GM21367 (cell line): Measurements from ENCODE around the gene NLRC3.

Experiments used
- ATAC-seq: cut with Tn5 transposase; IDR thresholded peaks from one replicate; pipeline ENCODE4 v1.9.1; 2021; ENCODE audit not compliant: unreplicated experiment

Gene NLRC3

DNA sequence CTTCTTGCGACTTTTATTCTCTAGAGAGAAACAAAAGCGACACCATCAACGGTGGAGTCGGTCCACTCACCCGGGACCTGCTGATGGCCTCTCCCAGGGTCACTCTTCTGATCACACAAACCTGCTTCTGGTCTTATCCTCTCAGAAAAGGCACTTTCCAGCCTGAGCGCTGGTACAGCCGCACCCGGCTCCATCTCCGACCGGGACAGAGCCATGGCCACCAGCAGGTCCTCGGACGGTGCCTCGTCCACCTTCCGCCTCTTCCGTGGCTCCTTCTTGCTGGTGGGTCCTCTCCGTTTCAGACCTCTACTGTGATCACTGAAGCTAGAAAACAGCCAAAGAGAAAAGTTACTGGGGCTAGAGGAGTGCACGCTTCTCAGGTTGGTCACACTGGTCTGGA lies 20.5 kb upstream of the NLRC3 start:
- ATAC-seq = no peak

DNA sequence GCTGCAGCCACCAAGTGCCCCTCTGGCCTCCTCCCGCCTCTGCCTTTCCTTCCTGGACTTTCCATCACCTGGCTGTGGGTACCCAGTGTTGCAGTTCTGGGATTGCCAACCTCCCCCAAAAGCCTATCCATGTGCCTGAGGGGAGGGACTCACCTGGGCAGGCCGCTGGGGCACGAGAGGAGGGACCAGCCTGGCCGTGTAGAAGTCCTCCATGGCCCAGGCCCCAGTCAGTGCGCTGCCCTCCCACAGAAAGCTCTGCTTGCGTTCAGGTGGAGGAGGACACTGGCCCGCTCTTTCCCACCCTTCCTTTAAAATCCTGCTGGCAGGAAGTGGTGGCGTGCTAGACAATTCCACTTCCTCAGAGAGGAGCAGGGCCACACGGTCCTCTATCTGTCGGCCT lies 20.0 kb upstream of the NLRC3 start:
- ATAC-seq = no peak

DNA sequence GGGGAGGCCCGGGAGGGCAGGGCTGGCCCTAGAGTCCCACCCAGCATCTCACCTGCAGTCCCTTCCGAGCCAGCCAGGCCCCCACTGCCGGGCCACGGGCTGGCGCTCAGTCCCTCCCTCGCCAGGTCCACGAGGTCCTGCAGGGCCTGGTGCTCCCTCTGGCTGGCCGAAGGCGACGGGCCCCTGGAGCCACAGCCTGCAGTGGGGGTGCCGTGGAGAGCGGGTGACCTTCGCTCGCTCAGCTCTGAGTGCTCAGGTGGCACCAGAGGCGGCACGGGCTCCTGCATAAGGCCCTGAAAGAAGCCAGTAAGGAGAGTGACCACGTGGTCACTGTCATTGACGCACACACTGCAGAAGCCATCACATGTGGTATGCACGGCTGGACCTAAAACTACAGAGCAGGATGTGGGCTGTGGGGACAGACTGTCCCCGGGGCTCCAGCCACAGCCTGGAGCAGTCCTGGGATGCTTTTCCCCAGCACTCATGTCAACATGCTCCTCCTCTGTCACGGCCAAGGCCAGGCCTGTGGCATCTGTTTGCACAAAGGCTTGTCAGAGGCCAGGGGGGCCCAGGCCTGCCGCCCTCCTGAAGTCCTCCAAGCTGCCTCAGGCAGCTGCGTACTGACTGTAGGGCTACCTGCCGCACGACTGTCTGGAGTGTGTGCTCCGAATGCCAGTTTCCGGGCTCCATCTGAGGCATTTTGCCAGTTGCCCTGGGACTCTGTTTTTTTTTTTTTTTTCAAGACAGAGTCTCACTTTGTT lies 19.1 kb upstream of the NLRC3 start:
- no peak for ATAC-seq

DNA sequence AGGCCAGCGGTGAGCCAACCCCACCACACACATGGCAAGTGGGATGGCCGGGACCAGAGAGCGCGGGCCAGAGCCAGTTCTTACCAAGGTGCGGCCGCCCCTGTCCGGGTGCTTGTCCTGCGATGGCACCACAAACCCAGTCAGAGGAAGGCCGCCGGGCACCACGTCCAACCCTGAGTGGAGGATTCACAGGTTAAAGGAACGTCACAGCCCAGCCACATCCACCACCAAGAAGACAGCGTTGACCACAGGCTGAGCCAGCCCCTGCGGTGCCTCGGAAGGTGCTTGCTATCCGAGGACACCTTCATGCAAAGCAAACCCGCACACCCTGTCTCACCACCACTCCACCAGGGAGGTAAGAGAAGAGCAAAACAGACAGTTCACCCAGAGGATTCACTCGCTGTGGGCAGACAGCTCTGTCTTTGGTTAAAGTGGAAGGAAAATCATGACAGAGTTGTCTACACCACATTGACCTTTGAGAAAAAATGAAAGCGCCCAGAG lies 18.4 kb upstream of the NLRC3 start:
- no peak for ATAC-seq

DNA sequence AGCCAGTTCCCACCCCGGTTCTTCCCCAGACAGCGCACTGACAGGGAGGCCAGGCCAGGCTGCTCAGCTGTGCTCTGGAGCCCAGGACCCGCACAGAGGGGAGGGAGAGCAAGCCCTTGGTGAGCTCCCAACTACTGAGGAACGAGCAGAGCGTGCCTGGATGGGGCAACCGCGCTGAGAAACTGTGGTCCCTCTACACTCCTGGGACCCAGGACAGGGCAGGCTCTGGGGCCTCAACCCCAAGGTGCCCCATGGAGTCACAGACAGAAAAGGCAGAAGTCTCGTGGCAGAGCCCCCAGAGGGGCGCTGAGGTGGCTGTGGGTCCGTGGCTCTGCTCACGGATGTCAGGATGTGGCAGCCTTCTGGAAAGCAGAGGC lies 17.9 kb upstream of the NLRC3 start:
- ATAC-seq = no peak

DNA sequence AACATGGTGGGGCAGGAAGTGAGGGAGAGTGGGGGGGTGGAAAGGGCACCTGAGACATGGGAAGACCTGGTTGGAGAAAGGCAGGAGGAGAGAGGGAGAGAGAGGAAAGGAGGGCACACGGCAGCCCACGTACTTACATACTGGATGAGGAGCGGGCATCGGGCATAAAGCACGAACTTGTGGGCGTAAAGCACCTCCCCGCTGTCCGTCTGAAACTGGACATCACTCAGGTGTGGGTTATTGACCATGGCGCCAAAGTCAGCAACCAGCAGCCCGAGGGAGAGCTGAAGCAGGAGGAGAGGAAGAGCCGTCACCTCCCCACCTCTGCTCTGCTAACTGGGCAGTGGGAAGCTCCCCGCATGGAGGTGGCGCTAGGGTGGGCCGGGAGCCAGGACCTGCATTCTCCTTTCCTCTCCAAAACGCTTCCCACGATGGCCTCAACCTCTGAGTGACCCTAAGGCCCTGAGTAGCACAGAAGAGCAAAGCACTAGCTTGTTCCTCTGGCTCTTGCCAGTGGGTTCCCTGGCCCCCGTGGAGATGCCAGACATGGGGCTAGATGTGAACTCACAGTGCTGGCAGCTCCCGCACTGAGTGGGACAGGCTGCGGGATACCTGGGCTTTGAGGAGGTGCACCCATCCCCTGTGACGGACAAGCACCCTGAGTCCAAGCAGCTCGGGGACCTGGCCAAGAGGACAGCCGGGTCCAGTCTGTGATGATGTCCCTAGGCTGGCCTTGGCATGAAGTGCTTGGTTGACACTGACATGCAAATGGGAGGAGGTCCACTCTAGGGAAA lies 17.3 kb upstream of the NLRC3 start:
- ATAC-seq = no peak

DNA sequence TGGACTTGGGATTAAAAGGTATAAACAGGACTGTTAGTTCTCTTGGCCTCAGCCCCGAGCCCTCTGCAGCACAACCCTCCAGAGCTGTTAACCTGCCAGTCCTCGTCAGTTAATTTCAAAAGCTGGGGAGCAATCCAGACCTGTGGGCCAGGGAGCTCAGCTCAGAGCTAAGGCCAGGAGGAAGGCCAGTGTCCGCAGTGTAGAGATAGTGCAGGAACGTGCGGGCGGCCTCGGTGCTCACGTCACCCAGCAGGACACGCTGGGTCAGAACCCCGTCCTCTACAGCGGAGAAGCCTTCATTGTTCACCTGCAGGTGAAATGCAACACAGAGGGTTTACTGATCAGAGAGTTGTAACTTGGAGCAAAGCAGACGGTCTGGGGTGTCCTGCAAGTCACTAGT lies 15.4 kb upstream of the NLRC3 start:
- no peak for ATAC-seq

DNA sequence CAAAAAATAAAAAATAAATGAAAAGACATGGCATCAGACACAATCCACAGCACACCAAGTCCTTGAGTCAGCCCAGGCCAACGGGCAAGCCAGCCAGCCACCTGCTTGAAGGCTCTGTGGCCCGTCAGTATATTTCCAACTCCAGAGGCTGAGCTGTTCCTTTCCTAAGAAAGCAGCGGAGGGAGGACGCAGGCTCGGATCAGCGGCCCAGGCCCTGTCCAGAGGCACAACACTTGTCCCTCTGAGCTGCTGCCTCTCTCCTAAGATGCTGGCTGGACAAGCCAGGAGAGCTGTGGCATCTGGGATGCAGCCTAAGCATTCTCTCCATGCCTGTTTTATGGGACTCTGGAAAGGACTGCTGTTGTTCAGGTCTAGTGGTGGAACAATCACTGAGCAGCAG lies 14.8 kb upstream of the NLRC3 start:
- no peak for ATAC-seq

DNA sequence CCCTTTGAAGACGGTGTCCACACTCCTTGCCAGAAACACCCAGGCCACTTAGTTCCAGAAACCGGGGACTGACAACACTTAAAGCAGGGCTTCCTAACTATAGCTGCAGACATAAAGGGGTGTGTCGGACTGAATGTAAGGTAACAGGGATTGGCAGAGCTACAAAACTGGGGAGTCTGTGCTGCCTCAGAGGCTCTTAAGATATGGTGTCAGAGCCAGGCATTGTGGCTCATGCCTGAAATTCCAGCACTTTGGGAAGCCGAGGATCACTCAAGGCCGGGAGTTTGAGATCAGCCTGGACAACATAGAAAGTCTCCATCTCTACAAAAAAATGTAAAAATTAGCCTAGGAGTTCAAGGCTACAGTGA lies 14.2 kb upstream of the NLRC3 start:
- no peak for ATAC-seq

DNA sequence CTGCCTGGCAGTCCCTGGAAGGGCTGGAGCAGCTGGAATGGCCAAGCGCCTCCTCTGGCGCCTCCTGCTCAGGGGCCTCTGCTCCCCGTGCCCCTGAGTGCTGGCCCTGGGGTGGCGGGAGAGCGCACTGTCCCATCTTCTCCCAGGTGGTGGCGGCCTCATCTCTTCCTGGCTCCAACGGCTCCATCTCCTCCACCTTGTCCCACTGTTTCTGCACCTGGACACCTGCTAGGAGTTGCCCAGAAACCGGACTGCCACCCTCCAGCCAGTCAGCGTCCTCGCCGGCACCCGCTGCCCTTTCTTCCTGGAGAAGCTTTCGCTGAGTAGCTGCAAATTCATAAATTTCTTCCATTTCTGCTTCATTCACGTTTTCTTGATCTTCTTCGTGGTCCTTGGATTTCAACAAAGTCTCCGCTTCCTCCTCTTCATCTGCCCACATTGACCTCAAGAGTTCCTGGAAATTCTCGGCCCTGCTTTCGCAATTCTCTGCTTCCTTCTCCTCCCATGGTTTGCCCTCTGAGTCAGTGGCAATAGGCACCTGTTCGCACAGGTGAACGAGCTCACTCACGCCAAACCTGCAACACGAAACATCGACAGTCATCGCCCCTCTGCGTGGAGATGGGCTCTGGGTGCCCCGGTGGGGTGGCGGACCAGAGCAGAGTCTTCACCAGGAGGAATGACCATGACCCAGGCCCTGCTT lies 13.7 kb upstream of the NLRC3 start:
- ATAC-seq = no peak

DNA sequence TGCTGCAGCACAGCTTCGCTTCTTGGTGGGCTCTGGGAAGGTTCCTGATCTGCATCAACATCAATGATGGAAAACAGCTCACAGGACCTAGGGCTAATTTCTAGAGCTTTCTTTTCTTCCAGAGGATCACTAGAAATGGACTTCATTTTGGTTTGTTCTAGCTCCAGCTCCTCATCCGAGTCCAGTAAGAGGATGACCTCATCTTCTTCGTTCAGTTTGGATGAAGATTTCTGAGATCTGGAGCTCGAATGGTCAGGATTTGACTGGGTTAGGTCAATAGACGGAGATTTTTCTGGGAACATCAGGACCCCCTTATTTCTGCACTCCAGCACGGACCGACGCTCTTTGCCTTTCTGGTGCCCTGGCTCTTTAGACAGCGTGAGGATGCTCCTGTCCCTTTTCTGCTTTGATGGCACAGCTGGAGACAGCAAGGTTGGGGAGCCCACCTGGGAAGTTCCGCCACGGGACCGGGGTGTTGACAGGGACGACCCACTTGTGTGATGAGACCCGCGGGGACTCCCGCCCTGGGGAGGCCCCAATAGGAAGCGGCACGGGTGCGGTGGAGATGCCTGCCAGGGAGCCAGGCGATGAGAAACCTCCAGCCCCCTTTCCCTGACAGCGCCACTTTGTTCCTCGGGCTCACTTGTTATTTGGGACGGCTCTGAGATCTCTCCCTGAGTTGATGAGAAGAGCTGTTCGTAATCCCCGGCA lies 12.9 kb upstream of the NLRC3 start:
- ATAC-seq = no peak

DNA sequence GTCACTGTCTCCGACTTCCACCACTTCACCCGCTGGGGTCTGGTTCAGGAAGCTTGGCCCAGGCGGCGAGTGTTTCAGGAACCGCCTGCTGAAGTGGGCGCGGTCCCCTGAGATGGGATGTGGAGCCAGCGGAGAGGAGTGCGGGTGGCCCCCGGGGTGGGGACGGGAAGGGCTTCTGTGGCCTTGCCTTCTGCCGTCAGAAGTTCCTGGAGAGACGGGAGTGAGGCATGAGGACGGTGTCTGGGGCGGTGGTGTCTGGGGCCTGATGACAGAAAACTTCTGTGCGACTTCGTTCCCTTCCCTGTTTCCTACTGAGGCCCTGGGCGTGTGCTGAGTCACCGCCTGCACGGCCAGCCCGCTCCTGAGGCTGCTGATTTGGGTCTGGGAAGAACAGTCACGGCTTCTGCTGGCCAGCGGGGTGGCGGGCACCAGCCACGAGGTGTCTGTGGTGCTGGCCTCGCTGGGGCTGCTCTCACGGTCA lies 12.3 kb upstream of the NLRC3 start:
- ATAC-seq = no peak

DNA sequence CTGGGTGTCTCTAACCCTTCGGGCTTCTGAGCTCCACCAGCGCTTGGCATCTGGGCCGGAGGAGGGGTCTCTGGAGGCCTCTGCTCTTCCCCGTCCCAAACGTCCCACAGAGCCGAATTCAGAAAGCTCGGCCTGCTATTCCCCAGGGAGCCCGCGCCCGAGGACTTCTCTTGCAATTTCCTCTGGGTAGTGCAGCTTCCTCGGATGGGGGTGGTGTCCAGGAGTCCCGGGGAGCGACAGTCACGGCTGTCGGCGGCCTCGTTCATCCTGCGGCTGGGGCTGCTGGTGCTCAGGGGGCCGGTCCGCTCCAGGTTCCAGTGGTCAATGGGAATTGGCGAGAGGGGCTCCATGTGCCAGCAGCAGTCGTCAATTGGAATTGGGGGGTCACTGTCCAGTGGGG lies 11.8 kb upstream of the NLRC3 start:
- ATAC-seq = no peak

DNA sequence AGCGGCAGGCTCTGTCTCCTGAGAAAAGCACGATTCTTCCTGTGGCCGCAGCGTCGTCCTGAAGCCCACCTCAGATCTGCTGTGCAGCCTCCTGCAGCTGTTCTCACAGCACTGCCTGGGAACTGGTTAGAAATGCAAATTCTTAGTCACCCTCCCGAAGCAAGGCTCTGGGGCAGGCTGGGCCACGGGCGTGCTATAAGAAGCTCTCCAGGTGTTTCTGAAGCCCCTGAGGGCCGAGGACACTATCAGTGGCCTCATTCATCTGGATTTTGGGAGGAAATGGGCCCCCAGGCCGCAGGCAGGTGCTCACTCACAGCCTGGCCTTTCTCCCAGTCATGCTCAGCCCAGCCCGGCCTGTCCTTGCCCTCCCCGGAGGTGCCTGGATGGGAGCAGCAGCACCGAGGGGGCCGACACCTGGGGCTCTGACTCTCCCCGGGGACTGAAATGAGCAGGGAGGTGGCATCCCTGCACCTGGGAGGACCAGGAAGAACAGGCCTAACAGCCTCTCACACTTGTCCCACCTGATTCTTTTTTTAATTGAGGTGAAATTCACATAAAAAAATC lies 10.4 kb upstream of the NLRC3 start:
- no peak for ATAC-seq

DNA sequence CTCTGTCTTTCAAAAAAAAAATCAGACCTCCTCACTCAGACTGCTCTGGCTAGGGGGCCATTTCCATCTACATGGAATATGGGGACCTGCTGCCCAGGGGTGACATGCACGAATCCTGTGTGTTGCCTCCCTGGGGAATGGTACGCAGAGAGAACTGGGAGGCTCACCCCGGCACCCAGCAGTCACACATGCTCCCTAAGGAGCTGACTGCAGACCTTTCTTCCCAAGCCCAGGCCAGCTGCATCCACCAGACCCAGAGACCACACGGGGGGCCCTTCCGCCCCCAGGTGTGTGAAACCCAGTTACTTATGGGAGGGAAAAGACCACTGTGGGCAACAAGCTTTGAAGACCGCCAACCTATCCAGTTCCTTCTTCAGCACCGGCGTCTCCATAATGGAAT lies 7.2 kb upstream of the NLRC3 start:
- ATAC-seq = no peak

DNA sequence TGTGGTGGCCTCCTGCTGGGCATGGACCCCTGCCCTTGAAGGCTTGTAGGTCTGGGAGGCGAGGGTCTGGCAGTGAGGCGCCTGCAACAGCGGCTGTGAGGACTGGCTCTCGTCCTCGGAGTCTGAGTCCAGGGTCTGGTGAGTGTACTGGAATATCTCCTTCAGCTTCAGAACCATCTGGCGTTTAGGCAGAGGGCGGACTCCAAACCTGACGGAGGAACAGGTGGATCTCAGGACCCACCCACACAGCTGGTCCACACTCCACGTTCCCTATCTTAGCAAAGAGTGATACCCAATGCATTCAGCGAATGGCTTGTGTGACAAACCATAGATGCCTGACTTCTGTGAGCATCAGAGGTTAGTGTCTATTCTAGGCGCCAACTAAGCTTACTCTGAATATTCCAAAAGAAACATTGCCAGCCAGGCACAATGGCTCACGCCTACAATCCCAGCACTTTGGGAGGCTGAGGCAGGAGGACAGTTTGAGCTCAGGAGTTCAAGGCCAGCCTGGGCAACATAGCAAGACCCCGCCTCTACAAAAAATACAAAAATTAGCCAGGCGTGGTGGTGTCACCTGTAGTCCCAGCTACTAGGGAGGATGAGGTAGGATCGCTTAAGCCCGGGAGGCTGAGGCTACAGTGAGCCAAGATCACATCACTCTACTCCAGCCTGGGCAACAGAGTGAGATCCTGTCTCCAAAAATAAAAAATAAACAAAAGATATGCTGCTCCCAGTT lies 6.3 kb upstream of the NLRC3 start:
- no peak for ATAC-seq

DNA sequence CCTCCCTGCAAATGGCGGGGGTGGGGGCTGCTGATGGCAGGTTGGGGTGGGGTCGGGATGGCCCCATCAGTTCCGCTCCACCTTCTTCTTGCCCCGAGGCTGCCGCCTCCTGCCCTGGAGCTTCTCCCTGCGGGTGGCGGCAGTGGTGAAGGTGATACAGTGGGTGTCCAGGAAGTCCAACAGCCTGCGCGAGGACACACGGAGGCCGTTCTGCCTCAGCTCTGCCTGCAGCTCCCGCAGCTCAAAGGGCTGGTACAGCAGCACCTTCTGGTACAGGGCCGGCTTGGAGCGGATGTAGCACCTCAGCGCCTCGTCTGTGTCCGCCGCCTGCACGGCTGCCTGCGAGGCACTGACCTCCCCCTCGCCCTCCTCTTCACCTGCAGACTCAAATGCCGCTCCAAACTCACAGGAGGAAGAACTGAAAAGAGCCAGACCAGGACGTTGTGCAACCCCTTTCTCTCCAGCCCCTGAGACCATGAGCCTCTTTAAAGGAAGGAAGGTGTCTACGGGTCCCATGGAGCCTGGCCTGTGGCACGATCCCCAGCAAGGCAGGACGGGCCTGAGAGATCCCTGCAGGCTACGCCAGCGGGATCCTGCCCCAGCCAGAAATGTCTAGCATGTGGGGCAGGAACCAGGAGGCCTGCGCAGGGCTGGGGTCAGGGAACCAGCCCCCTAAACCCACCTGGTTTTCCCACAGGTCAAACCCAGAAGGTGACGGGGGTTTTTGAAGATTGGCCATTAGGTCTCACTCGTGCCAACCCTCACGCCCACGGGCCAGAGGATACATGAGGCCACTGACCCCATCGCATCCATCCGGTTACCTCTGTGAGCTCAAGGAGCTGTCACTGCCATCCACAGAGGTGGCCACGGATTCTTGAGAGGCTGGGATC lies 5.3 kb upstream of the NLRC3 start:
- no peak for ATAC-seq

DNA sequence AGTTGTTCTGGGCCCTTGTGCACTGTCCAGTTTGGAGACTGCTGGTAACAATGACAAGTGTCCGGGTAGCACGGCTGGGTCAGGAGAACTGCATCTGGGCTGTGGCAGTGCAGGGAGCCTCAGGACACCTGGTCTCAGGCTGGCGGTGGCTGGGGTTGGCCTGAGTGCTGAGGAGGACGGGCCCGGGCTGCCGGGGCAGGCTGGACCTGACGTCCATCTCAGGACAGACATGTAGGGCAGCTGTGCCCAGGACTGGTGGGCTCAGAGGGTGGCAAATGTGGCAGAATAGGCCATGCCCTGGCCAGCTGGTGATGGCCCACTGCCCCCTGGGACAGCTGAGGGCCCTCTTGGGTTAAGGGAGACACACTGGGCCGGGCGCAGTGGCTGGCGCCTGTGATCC lies 4.2 kb upstream of the NLRC3 start:
- ATAC-seq = no peak

DNA sequence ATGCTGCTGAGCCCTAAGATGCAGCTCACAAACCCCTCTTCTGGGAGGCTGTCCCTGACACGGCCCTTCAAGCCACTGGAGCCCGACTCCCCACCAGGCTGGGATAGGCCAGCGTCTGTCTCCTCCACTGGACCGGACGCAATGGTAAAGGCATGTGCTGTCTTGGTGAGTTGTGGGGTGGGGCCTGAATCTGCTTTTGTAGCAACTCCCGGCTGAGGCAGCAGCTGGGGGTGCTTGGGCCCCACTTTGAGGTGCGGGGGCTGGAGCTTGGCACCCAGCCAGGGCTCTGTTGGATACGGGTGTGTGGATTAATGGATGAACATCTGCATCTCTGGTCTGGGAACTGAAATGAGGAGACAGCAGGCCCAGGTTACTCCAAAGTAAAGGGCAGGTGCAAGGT lies 3.5 kb upstream of the NLRC3 start:
- ATAC-seq = no peak
